Right lobe of liver (tissue), 6 donors: ENCODE measurements around the gene SMG7. TPM values are rescaled to one million over a fixed set of nuclear protein-coding genes. Genes with fewer than 3 reads are reported as not detected.

Experiments
- ATAC-seq, 4 donors: fragments of 200-7000 bp; cut with Tn5 transposase; one replicate each; pipeline ENCODE4 v1.9.1; 2020; ENCODE audit warnings: mild to moderate bottlenecking in 4 of 4, moderate library complexity in 4 of 4
- DNase-seq, 3 donors: peaks; one replicate each; pipeline ENCODE4 v3.0.0-alpha.2; 2020
- H3K27ac ChIP-seq, 3 donors: fragments of 200-600 bp; one replicate each; pipeline ENCODE4 v1.8.0; 2022
- H3K27me3 ChIP-seq, 2 donors: fragments of 200-600 bp; one replicate each; pipeline ENCODE4 v1.8.0; 2022
- H3K36me3 ChIP-seq, 4 donors: fragments of 200-600 bp; sonication (generic) in 1 of 4; one replicate each; pipeline versions ENCODE4 v1.5.1 to v1.8.0; 2017 to 2022; ENCODE audit warnings: control low read depth in 1 of 4
- H3K4me1 ChIP-seq, 4 donors: fragments of 200-600 bp; sonication (generic) in 1 of 4; one replicate each; pipeline versions ENCODE4 v1.5.1 to v1.8.0; 2017 to 2022; ENCODE audit warnings: control low read depth in 1 of 4
- H3K4me3 ChIP-seq, 3 donors: fragments of 200-600 bp; one replicate each; pipeline ENCODE4 v1.8.0; 2022
- H3K9me3 ChIP-seq, 4 donors: fragments of 200-600 bp; sonication (generic) in 1 of 4; one replicate each; pipeline versions ENCODE4 v1.5.1 to v1.8.0; 2017 to 2022; ENCODE audit warnings: control low read depth in 1 of 4
- CTCF ChIP-seq, 4 donors: fragments of 200-600 bp in 3 of 4; fragments of 450-650 bp in 1 of 4; IDR thresholded peaks; one replicate each; pipeline versions ENCODE4 v1.5.1 to v1.8.0; 2016 to 2022; ENCODE audit warnings: antibody characterized with exemption in 4 of 4, mild to moderate bottlenecking in 2 of 4
- POLR2A ChIP-seq: fragments of 450-650 bp; IDR thresholded peaks from one replicate; pipeline ENCODE4 v1.6.1; 2017; ENCODE audit warnings: antibody characterized with exemption, mild to moderate bottlenecking
- WGBS: methylation state at CpG from one replicate; pipeline ENCODE4 v1.1.6; 2018; ENCODE audit warnings: low coverage, low lambda C conversion rate; ENCODE audit not compliant: insufficient coverage; ENCODE audit errors: missing lambda C conversion rate; 5-methylcytosine and 5-hydroxymethylcytosine counted together
- intact Hi-C, 2 donors: fragments of 100-400 bp; cut with DNase I; formaldehyde crosslinking; loops; one replicate each; pipeline versions ENCODE4 v1.11.2 to v1.14.1; 2022
- total RNA-seq, 6 experiments: library from RNA; depleted of rRNA in 2 of 6; stranded (reverse); fragments of >200 nt in 2 of 6; fragmentation: NEBNext Ultra II Directional in 3 of 6; extraction: Animal tissue kit (Norgen Biotek cat#: 25700) in 3 of 6; gene quantifications; one replicate each; pipeline versions ENCODE4 v1.1.0 to v1.2.4, GENCODE V29; 2016 to 2023
- donor health status: DM: no; HTN: yes; CAD: no.
- donor health status: DM: no; HTN: no; CAD: no.
- donor health status: DM: no; HTN: no; CAD: no.
- donor health status: DM: no; HTN: yes; CAD: no.
- donor health status: DM: no; HTN: yes; CAD: no.

Gene SMG7
- total RNA-seq, 6 experiments from 2014 or later = 23.5 to 35.3 (median 25.2) TPM

DNA sequence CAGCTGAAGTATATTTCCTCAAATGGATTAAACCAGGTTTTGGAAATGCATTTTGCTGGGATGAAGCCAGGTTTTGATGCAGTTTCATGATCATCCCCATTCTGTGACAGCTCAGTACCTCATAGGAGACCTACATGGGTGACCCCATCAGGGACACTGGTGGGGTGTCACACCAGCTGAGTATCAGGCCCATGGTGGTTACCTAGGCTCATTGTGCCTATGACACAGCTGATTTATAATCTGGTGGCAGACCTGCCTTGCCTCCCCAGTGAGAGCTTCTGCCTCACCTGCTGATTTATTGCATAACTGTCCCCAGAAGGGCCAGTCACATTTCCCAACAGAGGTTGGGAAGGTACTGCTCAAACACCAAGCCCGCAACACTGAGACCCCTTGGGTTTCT, 114.2 kb downstream of the SMG7 start:
- Histone ChIP-seq H3K9me3 (no peaks in the 10 kb centered on the region), H3K4me1 (no peaks in the 10 kb centered on the region), H3K36me3 (no peaks in the 10 kb centered on the region), H3K4me3 (no peak overlapping the region), H3K27me3 (no peaks in the 10 kb centered on the region), H3K27ac (no peak overlapping the region)
- no peak for TF ChIP-seq CTCF (IDR thresholded peaks at IDR 0.05)
- TF ChIP-seq POLR2A = no peak
- no peak for DNase-seq
- intact Hi-C loops = no loop called here
- WGBS = 83% methylated on average over 1 of the region's 1 CpG
- ATAC-seq = no peak

DNA sequence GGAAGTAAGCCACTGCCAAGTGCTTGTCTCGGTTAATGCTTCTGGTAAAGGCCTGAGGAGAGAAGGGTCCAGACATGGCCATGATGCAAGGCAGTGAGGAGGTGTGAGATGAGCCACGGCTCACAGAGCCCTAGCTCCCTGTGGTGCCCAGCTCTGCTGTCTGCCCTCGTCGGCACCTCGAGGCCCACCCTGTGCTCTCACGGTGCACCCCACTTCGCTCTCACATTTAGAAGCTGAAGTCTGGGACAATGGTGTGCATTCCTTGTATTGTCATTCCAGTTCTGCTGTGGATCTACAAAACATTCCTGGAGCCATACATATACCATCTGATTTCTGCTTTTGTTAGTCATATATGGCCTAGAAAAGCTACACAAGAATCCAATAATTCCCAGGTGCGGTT, 114.6 kb downstream of the SMG7 start:
- Histone ChIP-seq H3K27me3 (no peaks in the 10 kb centered on the region), H3K9me3 (no peaks in the 10 kb centered on the region), H3K4me1 (no peaks in the 10 kb centered on the region), H3K36me3 (no peaks in the 10 kb centered on the region), H3K27ac (no peak overlapping the region), H3K4me3 (no peak overlapping the region)
- ATAC-seq (no peak), DNase-seq (no peak)
- TF ChIP-seq POLR2A (no peak), CTCF (IDR thresholded peaks at IDR 0.05) (no peak)
- intact Hi-C loops = no loop called here
- WGBS = 89% methylated on average over 6 of the region's 8 CpGs

- intact Hi-C loops = no loop called here
- DNase-seq (no peak), ATAC-seq (peak in 2 of 4 donors; percentile 10 to 15)
- Histone ChIP-seq H3K36me3 (no peaks in the 10 kb centered on the region), H3K9me3 (no peaks in the 10 kb centered on the region), H3K27me3 (no peaks in the 10 kb centered on the region), H3K27ac (peak overlapping the region in 2 of 3 donors; percentile 18 to 57), H3K4me3 (peak overlapping the region in 1 of 3 donors; percentile 6), H3K4me1 (no peaks in the 10 kb centered on the region)
- no peak for TF ChIP-seq CTCF (IDR thresholded peaks at IDR 0.05)
- no peak for TF ChIP-seq POLR2A
Observed at GRCh38 chr1:183588827-183589226, 116.5 kb downstream of the SMG7 start.

GRCh38 chr1:183589384-183589783, 117.1 kb downstream of the SMG7 start:
- Histone ChIP-seq H3K4me1 (no peaks in the 10 kb centered on the region), H3K4me3 (peak overlapping the region; percentile 1 to 26 (median 6)), H3K27ac (peak overlapping the region in 2 of 3 donors; percentile 57 to 62), H3K27me3 (no peaks in the 10 kb centered on the region), H3K36me3 (no peaks in the 10 kb centered on the region), H3K9me3 (no peaks in the 10 kb centered on the region)
- intact Hi-C loops = no loop called here
- 67% methylated on average over 5 of the region's 5 CpGs for WGBS
- ATAC-seq (no peak), DNase-seq (no peak)
- no peak for TF ChIP-seq CTCF (IDR thresholded peaks at IDR 0.05)
- TF ChIP-seq POLR2A = no peak

GRCh38 chr1:183589874-183590243, 117.6 kb downstream of the SMG7 start:
- peak overlapping the region in 2 of 3 donors; percentile 1 to 26 for H3K4me3 ChIP-seq
- H3K27ac ChIP-seq = peak overlapping the region in 2 of 3 donors; percentile 35 to 62
- no peaks in the 10 kb centered on the region for H3K4me1 ChIP-seq
- no peak for TF ChIP-seq POLR2A
- no peak for TF ChIP-seq CTCF (IDR thresholded peaks at IDR 0.05)
- ATAC-seq (peak in 1 of 4 donors; percentile 8), DNase-seq (no peak)
- H3K36me3 ChIP-seq = no peaks in the 10 kb centered on the region
- intact Hi-C loops = no loop called here
- no peaks in the 10 kb centered on the region for H3K27me3 ChIP-seq
- no peaks in the 10 kb centered on the region for H3K9me3 ChIP-seq
- WGBS = 54% methylated on average over 4 of the region's 4 CpGs
